ENCODE results near the gene MEI1. TPM values are rescaled to one million over a fixed set of nuclear protein-coding genes. Genes with fewer than 3 reads are reported as not detected.

The MEI1 gene
- total RNA-seq (not detected in 2 replicates), polyA plus RNA-seq (0.18 and 2.4 TPM in 2 replicates)

GRCh38 chr22:41699264-41700107, at the start of gene MEI1:
TSS of gene MEI1 (plus strand) at chr22:41699503. CDS start at chr22:41699539, 36 bp downstream.
- Histone ChIP-seq H3K36me3 (replicated peaks; ENCODE audit: insufficient read depth, low read depth) (no peaks in the 10 kb centered on the region), H4K20me1 (ENCODE audit: insufficient read depth, poor library complexity, severe bottlenecking) (no peaks in the 10 kb centered on the region), H2AFZ (no peak within 1 kb of the TSS), H3K4me2 (no peak within 1 kb of the TSS), H3K4me1 (ENCODE audit: insufficient read depth) (peaks cover 12% of the 10 kb centered on the region), H3K9me2 (replicated peaks; ENCODE audit: insufficient read depth) (no peaks in the 10 kb centered on the region), H3K27ac (no peak within 1 kb of the TSS), H3K27me3 (no peaks in the 10 kb centered on the region), H3K9me3 (ENCODE audit: low read depth) (no peaks in the 10 kb centered on the region), H3K79me2 (no peaks in the 10 kb centered on the region), H3K4me3 (no peak within 1 kb of the TSS)
- TF ChIP-seq EZH2phosphoT487 (IDR thresholded peaks at IDR 0.05; ENCODE audit: low read depth, severe bottlenecking, unreplicated experiment): no peak
- no peak for TF ChIP-seq CTCF (IDR thresholded peaks at IDR 0.05; ENCODE audit: poor library complexity)
- no peak for TF ChIP-seq EZH2 (IDR thresholded peaks at IDR 0.05; ENCODE audit: borderline replicate concordance)
- WGBS (ENCODE audit: low lambda C conversion rate, missing lambda C conversion rate): 85% methylated on average over 59 of the region's 69 CpGs
- DNase-seq (ENCODE audit: low spot score): peak; percentile 35

GRCh38 chr22:41650229-41650628, 49.1 kb upstream of the MEI1 start:
- no peaks in the 10 kb centered on the region for H3K4me1 ChIP-seq (ENCODE audit: insufficient read depth)
- DNase-seq (ENCODE audit: low spot score): no peak
- H3K27ac ChIP-seq: no peak overlapping the region
- no peaks in the 10 kb centered on the region for H3K36me3 ChIP-seq (replicated peaks; ENCODE audit: insufficient read depth, low read depth)
- no peaks in the 10 kb centered on the region for H4K20me1 ChIP-seq (ENCODE audit: insufficient read depth, poor library complexity, severe bottlenecking)
- H3K9me3 ChIP-seq (ENCODE audit: low read depth): no peaks in the 10 kb centered on the region
- no peak overlapping the region for H3K4me3 ChIP-seq
- WGBS (ENCODE audit: low lambda C conversion rate, missing lambda C conversion rate): 100% methylated on average over 1 of the region's 1 CpG
- H3K4me2 ChIP-seq: no peak overlapping the region
- H3K9me2 ChIP-seq (replicated peaks; ENCODE audit: insufficient read depth): no peaks in the 10 kb centered on the region
- H3K79me2 ChIP-seq: peaks cover 11% of the 10 kb centered on the region
- H3K27me3 ChIP-seq: no peaks in the 10 kb centered on the region
- H2AFZ ChIP-seq: no peak overlapping the region
- TF ChIP-seq EZH2 (IDR thresholded peaks at IDR 0.05; ENCODE audit: borderline replicate concordance) (no peak), CTCF (IDR thresholded peaks at IDR 0.05; ENCODE audit: poor library complexity) (no peak), EZH2phosphoT487 (IDR thresholded peaks at IDR 0.05; ENCODE audit: low read depth, severe bottlenecking, unreplicated experiment) (no peak)

DNA sequence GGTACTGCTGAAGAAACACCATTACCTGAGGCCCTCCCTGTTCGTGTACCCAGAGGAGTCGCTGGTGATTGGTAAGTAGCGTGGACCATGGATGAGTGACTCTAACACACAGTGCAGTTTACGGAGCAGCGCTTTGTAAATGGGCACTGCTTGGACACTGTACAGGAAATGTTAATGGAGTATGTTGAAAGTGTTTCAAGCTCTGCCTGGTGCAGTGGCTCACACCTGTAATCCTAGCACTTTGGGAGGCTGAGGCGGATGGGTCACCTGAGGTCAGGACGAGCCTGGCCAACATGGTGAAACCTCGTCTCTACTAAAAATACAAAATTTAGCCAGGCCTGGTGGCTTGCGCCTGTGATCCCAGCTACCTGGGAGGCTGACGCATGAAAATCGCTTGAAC, 48.5 kb upstream of the MEI1 start:
- Histone ChIP-seq H3K4me3 (no peak overlapping the region), H3K36me3 (replicated peaks; ENCODE audit: insufficient read depth, low read depth) (no peaks in the 10 kb centered on the region), H3K4me1 (ENCODE audit: insufficient read depth) (no peaks in the 10 kb centered on the region), H3K27me3 (no peaks in the 10 kb centered on the region), H2AFZ (no peak overlapping the region), H3K4me2 (no peak overlapping the region), H3K27ac (no peak overlapping the region), H4K20me1 (ENCODE audit: insufficient read depth, poor library complexity, severe bottlenecking) (no peaks in the 10 kb centered on the region), H3K79me2 (peaks cover 11% of the 10 kb centered on the region), H3K9me3 (ENCODE audit: low read depth) (no peaks in the 10 kb centered on the region), H3K9me2 (replicated peaks; ENCODE audit: insufficient read depth) (no peaks in the 10 kb centered on the region)
- TF ChIP-seq CTCF (IDR thresholded peaks at IDR 0.05; ENCODE audit: poor library complexity): no peak
- no peak for TF ChIP-seq EZH2phosphoT487 (IDR thresholded peaks at IDR 0.05; ENCODE audit: low read depth, severe bottlenecking, unreplicated experiment)
- TF ChIP-seq EZH2 (IDR thresholded peaks at IDR 0.05; ENCODE audit: borderline replicate concordance): no peak
- 95% methylated on average over 11 of the region's 11 CpGs for WGBS (ENCODE audit: low lambda C conversion rate, missing lambda C conversion rate)
- no peak for DNase-seq (ENCODE audit: low spot score)
